Subcutaneous abdominal adipose tissue (tissue), 5 donors: ENCODE measurements around the gene DDX24.

ENCODE experiments used
- H3K27ac ChIP-seq: one replicate; pipeline ENCODE4 v1.7.0; 2013; ENCODE audit warnings: low read depth, mild to moderate bottlenecking, inconsistent platforms, low read length, moderate library complexity
- H3K27me3 ChIP-seq, 5 donors: one replicate each; pipeline ENCODE4 v1.7.0; 2013; ENCODE audit warnings: low read length in 5 of 5, inconsistent platforms in 1 of 5; ENCODE audit not compliant: control insufficient read depth in 5 of 5, insufficient read depth in 4 of 5
- H3K36me3 ChIP-seq, 5 donors: one replicate each; pipeline ENCODE4 v1.7.0; 2013; ENCODE audit warnings: low read length in 5 of 5; ENCODE audit not compliant: control insufficient read depth in 5 of 5, insufficient read depth in 5 of 5
- H3K4me1 ChIP-seq, 5 donors: one replicate each; pipeline ENCODE4 v1.7.0; 2013; ENCODE audit warnings: low read length in 5 of 5, mild to moderate bottlenecking in 3 of 5, moderate library complexity in 1 of 5; ENCODE audit not compliant: control insufficient read depth in 5 of 5, insufficient read depth in 5 of 5
- H3K4me3 ChIP-seq, 5 donors: one replicate each; pipeline ENCODE4 v1.7.0; 2013; ENCODE audit warnings: low read length in 5 of 5, low read depth in 1 of 5
- H3K9ac ChIP-seq, 5 donors: one replicate each; pipeline ENCODE4 v1.7.0; 2013; ENCODE audit warnings: low read length in 5 of 5, mild to moderate bottlenecking in 4 of 5, moderate library complexity in 3 of 5
- H3K9me3 ChIP-seq, 5 donors: one replicate each; pipeline ENCODE4 v1.7.0; 2013; ENCODE audit warnings: low read length in 5 of 5; ENCODE audit not compliant: control insufficient read depth in 5 of 5
- donor health status: healthy.
- donor health status: healthy.
- donor health status: healthy.
- donor health status: healthy.
- donor health status: healthy.

Gene DDX24

GRCh38 chr14:94004015-94004414 is 77.0 kb downstream of the DDX24 start:
- Histone ChIP-seq H3K9me3 (no peaks in the 10 kb centered on the region), H3K4me1 (peaks cover 0 to 7% (median 0%) of the 10 kb centered on the region in 5 donors), H3K4me3 (no peak overlapping the region), H3K27ac (no peak overlapping the region), H3K9ac (no peak overlapping the region), H3K27me3 (peaks cover 19 to 36% (median 26%) of the 10 kb centered on the region in 5 donors), H3K36me3 (no peaks in the 10 kb centered on the region)

- Histone ChIP-seq H3K9me3 (no peaks in the 10 kb centered on the region), H3K4me3 (no peak overlapping the region), H3K4me1 (peaks cover 0 to 7% (median 0%) of the 10 kb centered on the region in 5 donors), H3K9ac (no peak overlapping the region), H3K27me3 (peaks cover 22 to 31% (median 25%) of the 10 kb centered on the region in 5 donors), H3K27ac (no peak overlapping the region), H3K36me3 (no peaks in the 10 kb centered on the region)
Observed at GRCh38 chr14:94003397-94003796, 77.6 kb downstream of the DDX24 start.

GRCh38 chr14:94001501-94002396 is 79.3 kb downstream of the DDX24 start:
- peaks cover 0 to 7% (median 0%) of the 10 kb centered on the region in 5 donors for H3K4me1 ChIP-seq
- H3K9me3 ChIP-seq: no peaks in the 10 kb centered on the region
- H3K27me3 ChIP-seq: peaks cover 29 to 36% (median 32%) of the 10 kb centered on the region in 5 donors
- no peak overlapping the region for H3K9ac ChIP-seq
- H3K27ac ChIP-seq: no peak overlapping the region
- H3K4me3 ChIP-seq: no peak overlapping the region
- no peaks in the 10 kb centered on the region for H3K36me3 ChIP-seq

- no peaks in the 10 kb centered on the region for H3K36me3 ChIP-seq
- no peaks in the 10 kb centered on the region for H3K9me3 ChIP-seq
- H3K4me1 ChIP-seq: peaks cover 0 to 7% (median 0%) of the 10 kb centered on the region in 5 donors
- peaks cover 32 to 40% (median 35%) of the 10 kb centered on the region in 5 donors for H3K27me3 ChIP-seq
- H3K27ac ChIP-seq: no peak overlapping the region
- no peak overlapping the region for H3K4me3 ChIP-seq
- no peak overlapping the region for H3K9ac ChIP-seq
Observed at GRCh38 chr14:94001016-94001415, 80.0 kb downstream of the DDX24 start.

GRCh38 chr14:94000267-94000666 is 80.7 kb downstream of the DDX24 start:
- no peak overlapping the region for H3K4me3 ChIP-seq
- no peak overlapping the region for H3K9ac ChIP-seq
- H3K4me1 ChIP-seq: peaks cover 0 to 7% (median 0%) of the 10 kb centered on the region in 5 donors
- no peak overlapping the region for H3K27ac ChIP-seq
- H3K27me3 ChIP-seq: peaks cover 33 to 47% (median 40%) of the 10 kb centered on the region in 5 donors
- H3K36me3 ChIP-seq: no peaks in the 10 kb centered on the region
- H3K9me3 ChIP-seq: no peaks in the 10 kb centered on the region

GRCh38 chr14:93999573-93999972 is 81.4 kb downstream of the DDX24 start:
- Histone ChIP-seq H3K36me3 (no peaks in the 10 kb centered on the region), H3K27me3 (peaks cover 30 to 46% (median 33%) of the 10 kb centered on the region in 5 donors), H3K9me3 (no peaks in the 10 kb centered on the region), H3K4me3 (no peak overlapping the region), H3K27ac (no peak overlapping the region), H3K9ac (no peak overlapping the region), H3K4me1 (peaks cover 0 to 7% (median 0%) of the 10 kb centered on the region in 5 donors)

- H3K4me1 ChIP-seq: peaks cover 0 to 7% (median 0%) of the 10 kb centered on the region in 5 donors
- H3K27me3 ChIP-seq: peaks cover 26 to 47% (median 28%) of the 10 kb centered on the region in 5 donors
- H3K4me3 ChIP-seq: no peak overlapping the region
- H3K9me3 ChIP-seq: no peaks in the 10 kb centered on the region
- H3K27ac ChIP-seq: no peak overlapping the region
- H3K9ac ChIP-seq: no peak overlapping the region
- no peaks in the 10 kb centered on the region for H3K36me3 ChIP-seq
Observed at GRCh38 chr14:93998871-93999403, 82.1 kb downstream of the DDX24 start.
